Stimulated activated CD4-positive, alpha-beta T cell treated with anti-CD3 and anti-CD28 coated beads, TNF-alpha, amount 100 ng/mL, for 1 hour (primary cell): ENCODE data around the gene NGDN.
"Not testable (repeated sequence)": the region's sequence is repeated elsewhere in the genome, so short reads cannot be mapped to it uniquely, and the experiment has no call there.

Experiments used
- DNase-seq, 3 donors: peaks; one replicate each; pipeline ENCODE4 v3.0.0-alpha.2; 2020; ENCODE audit warnings: low read depth in 3 of 3, low spot score in 1 of 3

Gene NGDN

GRCh38 chr14:23469127-23469905, at the start of gene NGDN:
TSS of gene NGDN (plus strand) at chr14:23469703. CDS start at chr14:23469716, 13 bp downstream.
- peak; percentile 76 to 79 (median 77) for DNase-seq

GRCh38 chr14:23421594-23421993, 47.9 kb upstream of the NGDN start:
- no peak for DNase-seq

- no peak for DNase-seq
These were observed 45.8 kb upstream of the NGDN start for GRCh38 chr14:23423657-23424056.

GRCh38 chr14:23425169-23425568, 44.3 kb upstream of the NGDN start:
- no peak for DNase-seq

GRCh38 chr14:23425798-23426197, 43.7 kb upstream of the NGDN start:
- not testable (repeated sequence) for DNase-seq

- no peak for DNase-seq
These were observed 40.6 kb upstream of the NGDN start for GRCh38 chr14:23428686-23429495.

GRCh38 chr14:23430016-23430722, 39.3 kb upstream of the NGDN start:
- DNase-seq: no peak

- no peak for DNase-seq
These were observed 38.8 kb upstream of the NGDN start for GRCh38 chr14:23430723-23431085.

- no peak for DNase-seq
These were observed 38.0 kb upstream of the NGDN start for GRCh38 chr14:23431486-23431885.

- DNase-seq: no peak
These were observed 37.2 kb upstream of the NGDN start for GRCh38 chr14:23432102-23432925.

- DNase-seq: no peak
These were observed 36.6 kb upstream of the NGDN start for GRCh38 chr14:23432946-23433345.

GRCh38 chr14:23433457-23433856, 36.0 kb upstream of the NGDN start:
- no peak for DNase-seq

GRCh38 chr14:23434488-23435222, 34.8 kb upstream of the NGDN start:
- no peak for DNase-seq

GRCh38 chr14:23435543-23436326, 33.8 kb upstream of the NGDN start, which contains the start of gene MYH7:
TSS of gene MYH7 (minus strand) at chr14:23435660. CDS start at chr14:23433732, 1,928 bp downstream.
- DNase-seq: no peak

- no peak for DNase-seq
These were observed 33.0 kb upstream of the NGDN start for GRCh38 chr14:23436327-23437132.

- no peak for DNase-seq
These were observed 32.1 kb upstream of the NGDN start for GRCh38 chr14:23437133-23438100.
